Measurements from ENCODE around the gene ABTB2.

Gene ABTB2

GRCh38 chr11:34311126-34311525 is 46.7 kb downstream of the ABTB2 start:
- Histone ChIP-seq H3K4me1 (ENCODE audit: control insufficient read depth in 1 of 2, insufficient read depth in 2 of 2, low read length in 2 of 2) (peaks cover 11 to 12% of the 10 kb centered on the region in 2 donors), H3K4me3 (ENCODE audit: low read depth in 1 of 2, low read length in 2 of 2) (no peak overlapping the region), H3K27ac (ENCODE audit: low read depth, low read length) (no peak overlapping the region), H3K9me3 (ENCODE audit: control insufficient read depth in 1 of 2, low read length in 2 of 2) (no peaks in the 10 kb centered on the region), H3K9ac (ENCODE audit: low read depth in 1 of 2, low read length in 2 of 2) (no peak overlapping the region), H3K27me3 (ENCODE audit: control insufficient read depth in 1 of 2, insufficient read depth in 2 of 2, low read length in 2 of 2) (no peaks in the 10 kb centered on the region), H3K36me3 (ENCODE audit: control insufficient read depth in 1 of 2, insufficient read depth in 2 of 2, low read length in 2 of 2) (no peaks in the 10 kb centered on the region)

DNA sequence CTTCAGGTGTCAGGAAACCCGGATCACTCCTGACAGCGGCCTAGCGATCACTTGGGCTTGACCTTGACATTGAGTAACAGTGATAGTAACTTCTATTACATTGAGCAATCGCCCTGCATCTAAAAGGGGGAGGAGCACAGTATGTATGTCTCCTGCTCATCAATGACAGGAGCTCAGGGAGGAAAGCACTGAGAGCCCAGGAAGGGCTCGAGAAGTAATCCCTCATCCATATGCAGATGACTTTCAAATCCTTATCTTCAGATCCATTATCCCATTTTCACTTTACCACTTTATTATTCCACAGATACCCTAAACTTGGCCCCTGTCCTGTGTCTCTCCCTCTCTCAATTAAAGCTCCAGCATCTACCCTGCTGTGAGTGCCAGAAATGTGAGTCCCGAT is 47.8 kb downstream of the ABTB2 start:
- H3K4me1 ChIP-seq (ENCODE audit: control insufficient read depth in 1 of 2, insufficient read depth in 2 of 2, low read length in 2 of 2) = peaks cover 11 to 12% of the 10 kb centered on the region in 2 donors
- no peaks in the 10 kb centered on the region for H3K9me3 ChIP-seq (ENCODE audit: control insufficient read depth in 1 of 2, low read length in 2 of 2)
- no peak overlapping the region for H3K4me3 ChIP-seq (ENCODE audit: low read depth in 1 of 2, low read length in 2 of 2)
- no peak overlapping the region for H3K27ac ChIP-seq (ENCODE audit: low read depth, low read length)
- H3K36me3 ChIP-seq (ENCODE audit: control insufficient read depth in 1 of 2, insufficient read depth in 2 of 2, low read length in 2 of 2) = no peaks in the 10 kb centered on the region
- H3K9ac ChIP-seq (ENCODE audit: low read depth in 1 of 2, low read length in 2 of 2) = no peak overlapping the region
- no peaks in the 10 kb centered on the region for H3K27me3 ChIP-seq (ENCODE audit: control insufficient read depth in 1 of 2, insufficient read depth in 2 of 2, low read length in 2 of 2)

GRCh38 chr11:34308913-34309585 is 48.8 kb downstream of the ABTB2 start:
- Histone ChIP-seq H3K9ac (ENCODE audit: low read depth in 1 of 2, low read length in 2 of 2) (no peak overlapping the region), H3K36me3 (ENCODE audit: control insufficient read depth in 1 of 2, insufficient read depth in 2 of 2, low read length in 2 of 2) (no peaks in the 10 kb centered on the region), H3K9me3 (ENCODE audit: control insufficient read depth in 1 of 2, low read length in 2 of 2) (no peaks in the 10 kb centered on the region), H3K27me3 (ENCODE audit: control insufficient read depth in 1 of 2, insufficient read depth in 2 of 2, low read length in 2 of 2) (no peaks in the 10 kb centered on the region), H3K4me3 (ENCODE audit: low read depth in 1 of 2, low read length in 2 of 2) (peak overlapping the region in 1 of 2 donors; percentile 32), H3K4me1 (ENCODE audit: control insufficient read depth in 1 of 2, insufficient read depth in 2 of 2, low read length in 2 of 2) (peaks cover 8 to 11% of the 10 kb centered on the region in 2 donors), H3K27ac (ENCODE audit: low read depth, low read length) (no peak overlapping the region)

- Histone ChIP-seq H3K27ac (ENCODE audit: low read depth, low read length) (no peak overlapping the region), H3K4me1 (ENCODE audit: control insufficient read depth in 1 of 2, insufficient read depth in 2 of 2, low read length in 2 of 2) (peaks cover 5 to 10% of the 10 kb centered on the region in 2 donors), H3K27me3 (ENCODE audit: control insufficient read depth in 1 of 2, insufficient read depth in 2 of 2, low read length in 2 of 2) (no peaks in the 10 kb centered on the region), H3K9ac (ENCODE audit: low read depth in 1 of 2, low read length in 2 of 2) (no peak overlapping the region), H3K36me3 (ENCODE audit: control insufficient read depth in 1 of 2, insufficient read depth in 2 of 2, low read length in 2 of 2) (no peaks in the 10 kb centered on the region), H3K9me3 (ENCODE audit: control insufficient read depth in 1 of 2, low read length in 2 of 2) (no peaks in the 10 kb centered on the region), H3K4me3 (ENCODE audit: low read depth in 1 of 2, low read length in 2 of 2) (no peak overlapping the region)
These were observed 49.5 kb downstream of the ABTB2 start for GRCh38 chr11:34308049-34308912.

DNA sequence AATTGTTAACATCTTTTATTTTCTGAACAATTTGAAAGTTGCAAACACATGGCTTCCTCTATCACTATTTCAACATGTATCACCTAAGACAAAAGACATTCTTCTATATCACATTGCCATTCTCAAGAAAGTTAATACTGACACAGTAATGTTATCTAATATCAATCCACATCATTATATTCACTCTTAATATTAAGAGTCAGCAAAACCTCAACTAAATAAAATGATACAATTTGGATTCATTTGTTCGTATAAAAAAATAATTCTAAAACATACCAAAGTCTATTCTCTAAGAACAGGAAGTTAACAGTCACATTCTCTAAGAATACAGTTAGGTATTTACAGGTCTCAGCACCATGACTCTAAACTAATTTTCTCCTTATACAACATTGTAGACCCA is 52.0 kb downstream of the ABTB2 start:
- no peak overlapping the region for H3K27ac ChIP-seq (ENCODE audit: low read depth, low read length)
- H3K9ac ChIP-seq (ENCODE audit: low read depth in 1 of 2, low read length in 2 of 2) = no peak overlapping the region
- no peak overlapping the region for H3K4me3 ChIP-seq (ENCODE audit: low read depth in 1 of 2, low read length in 2 of 2)
- H3K4me1 ChIP-seq (ENCODE audit: control insufficient read depth in 1 of 2, insufficient read depth in 2 of 2, low read length in 2 of 2) = peaks cover 5 to 8% of the 10 kb centered on the region in 2 donors
- no peaks in the 10 kb centered on the region for H3K36me3 ChIP-seq (ENCODE audit: control insufficient read depth in 1 of 2, insufficient read depth in 2 of 2, low read length in 2 of 2)
- H3K27me3 ChIP-seq (ENCODE audit: control insufficient read depth in 1 of 2, insufficient read depth in 2 of 2, low read length in 2 of 2) = no peaks in the 10 kb centered on the region
- H3K9me3 ChIP-seq (ENCODE audit: control insufficient read depth in 1 of 2, low read length in 2 of 2) = no peaks in the 10 kb centered on the region

DNA sequence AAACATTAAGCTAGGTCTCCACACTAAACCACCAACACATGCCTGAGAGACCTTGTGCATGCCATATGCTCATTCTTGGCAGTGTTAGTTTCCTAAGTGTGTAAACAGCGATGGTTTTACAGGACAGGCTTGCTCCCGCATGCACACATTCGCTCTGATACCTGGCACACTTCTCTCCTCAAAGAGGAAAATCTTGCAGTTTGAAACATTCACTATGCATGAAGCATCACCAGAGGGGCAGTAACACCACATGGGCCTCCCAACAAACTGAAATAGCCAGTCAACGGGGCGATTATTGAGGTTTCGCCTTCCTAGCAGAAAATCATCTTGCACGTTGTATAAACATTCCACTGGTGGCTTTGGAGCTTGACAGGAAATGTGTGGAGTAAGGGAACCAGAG is 52.6 kb downstream of the ABTB2 start:
- H3K4me3 ChIP-seq (ENCODE audit: low read depth in 1 of 2, low read length in 2 of 2) = no peak overlapping the region
- no peak overlapping the region for H3K9ac ChIP-seq (ENCODE audit: low read depth in 1 of 2, low read length in 2 of 2)
- H3K4me1 ChIP-seq (ENCODE audit: control insufficient read depth in 1 of 2, insufficient read depth in 2 of 2, low read length in 2 of 2) = peaks cover 5 to 8% of the 10 kb centered on the region in 2 donors
- H3K9me3 ChIP-seq (ENCODE audit: control insufficient read depth in 1 of 2, low read length in 2 of 2) = no peaks in the 10 kb centered on the region
- no peak overlapping the region for H3K27ac ChIP-seq (ENCODE audit: low read depth, low read length)
- no peaks in the 10 kb centered on the region for H3K27me3 ChIP-seq (ENCODE audit: control insufficient read depth in 1 of 2, insufficient read depth in 2 of 2, low read length in 2 of 2)
- H3K36me3 ChIP-seq (ENCODE audit: control insufficient read depth in 1 of 2, insufficient read depth in 2 of 2, low read length in 2 of 2) = no peaks in the 10 kb centered on the region

- Histone ChIP-seq H3K27me3 (ENCODE audit: control insufficient read depth in 1 of 2, insufficient read depth in 2 of 2, low read length in 2 of 2) (no peaks in the 10 kb centered on the region), H3K36me3 (ENCODE audit: control insufficient read depth in 1 of 2, insufficient read depth in 2 of 2, low read length in 2 of 2) (no peaks in the 10 kb centered on the region), H3K27ac (ENCODE audit: low read depth, low read length) (no peak overlapping the region), H3K9me3 (ENCODE audit: control insufficient read depth in 1 of 2, low read length in 2 of 2) (no peaks in the 10 kb centered on the region), H3K4me3 (ENCODE audit: low read depth in 1 of 2, low read length in 2 of 2) (no peak overlapping the region), H3K9ac (ENCODE audit: low read depth in 1 of 2, low read length in 2 of 2) (no peak overlapping the region), H3K4me1 (ENCODE audit: control insufficient read depth in 1 of 2, insufficient read depth in 2 of 2, low read length in 2 of 2) (no peaks in the 10 kb centered on the region)
These were observed 54.7 kb downstream of the ABTB2 start for GRCh38 chr11:34303028-34303570.

GRCh38 chr11:34302046-34302921 is 55.5 kb downstream of the ABTB2 start:
- Histone ChIP-seq H3K9me3 (ENCODE audit: control insufficient read depth in 1 of 2, low read length in 2 of 2) (no peaks in the 10 kb centered on the region), H3K27me3 (ENCODE audit: control insufficient read depth in 1 of 2, insufficient read depth in 2 of 2, low read length in 2 of 2) (no peaks in the 10 kb centered on the region), H3K36me3 (ENCODE audit: control insufficient read depth in 1 of 2, insufficient read depth in 2 of 2, low read length in 2 of 2) (no peaks in the 10 kb centered on the region), H3K9ac (ENCODE audit: low read depth in 1 of 2, low read length in 2 of 2) (no peak overlapping the region), H3K27ac (ENCODE audit: low read depth, low read length) (no peak overlapping the region), H3K4me1 (ENCODE audit: control insufficient read depth in 1 of 2, insufficient read depth in 2 of 2, low read length in 2 of 2) (no peaks in the 10 kb centered on the region), H3K4me3 (ENCODE audit: low read depth in 1 of 2, low read length in 2 of 2) (no peak overlapping the region)

- Histone ChIP-seq H3K9ac (ENCODE audit: low read depth in 1 of 2, low read length in 2 of 2) (no peak overlapping the region), H3K4me3 (ENCODE audit: low read depth in 1 of 2, low read length in 2 of 2) (no peak overlapping the region), H3K27me3 (ENCODE audit: control insufficient read depth in 1 of 2, insufficient read depth in 2 of 2, low read length in 2 of 2) (no peaks in the 10 kb centered on the region), H3K9me3 (ENCODE audit: control insufficient read depth in 1 of 2, low read length in 2 of 2) (no peaks in the 10 kb centered on the region), H3K36me3 (ENCODE audit: control insufficient read depth in 1 of 2, insufficient read depth in 2 of 2, low read length in 2 of 2) (no peaks in the 10 kb centered on the region), H3K27ac (ENCODE audit: low read depth, low read length) (no peak overlapping the region), H3K4me1 (ENCODE audit: control insufficient read depth in 1 of 2, insufficient read depth in 2 of 2, low read length in 2 of 2) (no peaks in the 10 kb centered on the region)
These were observed 56.9 kb downstream of the ABTB2 start for GRCh38 chr11:34300926-34301295.
